IPS-18c (cell line): ENCODE data around the gene SMARCC2.

Experiments used
- H3K4me3 ChIP-seq: 2 replicates; pipeline ENCODE4 v1.7.0; 2013; ENCODE audit warnings: low read depth, mild to moderate bottlenecking, low read length, moderate library complexity; ENCODE audit not compliant: insufficient read depth
- H3K9me3 ChIP-seq: one replicate; pipeline ENCODE4 v1.6.1; 2013; ENCODE audit warnings: mild to moderate bottlenecking, low read length, moderate library complexity; ENCODE audit not compliant: control insufficient read depth, insufficient read depth

SMARCC2 gene

GRCh38 chr12:56143870-56144269, 45.4 kb downstream of the SMARCC2 start:
- H3K4me3 ChIP-seq = no peak overlapping the region

GRCh38 chr12:56143217-56143616, 46.1 kb downstream of the SMARCC2 start:
- no peak overlapping the region for H3K4me3 ChIP-seq
- no peaks in the 10 kb centered on the region for H3K9me3 ChIP-seq

More at GRCh38 chr12:56143870-56144269, 45.4 kb downstream of the SMARCC2 start:
- no peaks in the 10 kb centered on the region for H3K9me3 ChIP-seq

GRCh38 chr12:56141946-56142784, 47.1 kb downstream of the SMARCC2 start:
- Histone ChIP-seq H3K4me3 (no peak overlapping the region), H3K9me3 (peaks cover 2% of the 10 kb centered on the region)

GRCh38 chr12:56137853-56138571, 51.3 kb downstream of the SMARCC2 start:
- Histone ChIP-seq H3K9me3 (peaks cover 2% of the 10 kb centered on the region), H3K4me3 (no peak overlapping the region)

- Histone ChIP-seq H3K9me3 (peaks cover 2% of the 10 kb centered on the region), H3K4me3 (no peak overlapping the region)
Observed at GRCh38 chr12:56134897-56135296, 54.4 kb downstream of the SMARCC2 start.

- Histone ChIP-seq H3K9me3 (no peaks in the 10 kb centered on the region), H3K4me3 (no peak overlapping the region)
Observed at GRCh38 chr12:56130876-56131275, 58.4 kb downstream of the SMARCC2 start.

GRCh38 chr12:56129942-56130495, 59.3 kb downstream of the SMARCC2 start:
- no peaks in the 10 kb centered on the region for H3K9me3 ChIP-seq
- peak overlapping the region; percentile 83; the same call in 1 of the 2 replicates for H3K4me3 ChIP-seq

- Histone ChIP-seq H3K9me3 (no peaks in the 10 kb centered on the region), H3K4me3 (peak overlapping the region; percentile 83)
Observed at GRCh38 chr12:56129206-56129941, 59.9 kb downstream of the SMARCC2 start.

GRCh38 chr12:56128670-56129205, 60.5 kb downstream of the SMARCC2 start:
- H3K4me3 ChIP-seq = peak overlapping the region; percentile 83
- no peaks in the 10 kb centered on the region for H3K9me3 ChIP-seq

GRCh38 chr12:56127888-56128669, 61.2 kb downstream of the SMARCC2 start, which contains the start of gene ESYT1:
TSS of gene ESYT1 (plus strand) at chr12:56128267. CDS start at chr12:56128320, 53 bp downstream.
- peak within 1 kb of the TSS; percentile 83 for H3K4me3 ChIP-seq

GRCh38 chr12:56127485-56127887, 61.8 kb downstream of the SMARCC2 start:
- Histone ChIP-seq H3K9me3 (no peaks in the 10 kb centered on the region), H3K4me3 (no peak overlapping the region; the same call in 1 of the 2 replicates)

More at GRCh38 chr12:56127888-56128669, 61.2 kb downstream of the SMARCC2 start, which contains the start of gene ESYT1:
- H3K9me3 ChIP-seq = no peaks in the 10 kb centered on the region

- Histone ChIP-seq H3K9me3 (no peaks in the 10 kb centered on the region), H3K4me3 (no peak overlapping the region)
Observed at GRCh38 chr12:56126732-56127239, 62.5 kb downstream of the SMARCC2 start.

- Histone ChIP-seq H3K9me3 (no peaks in the 10 kb centered on the region), H3K4me3 (no peak overlapping the region)
Observed at GRCh38 chr12:56124133-56124532, 65.2 kb downstream of the SMARCC2 start.

GRCh38 chr12:56122637-56123036, 66.6 kb downstream of the SMARCC2 start:
- H3K4me3 ChIP-seq = no peak overlapping the region

GRCh38 chr12:56121204-56121870, 67.9 kb downstream of the SMARCC2 start:
- Histone ChIP-seq H3K4me3 (no peak overlapping the region), H3K9me3 (no peaks in the 10 kb centered on the region)

More at GRCh38 chr12:56122637-56123036, 66.6 kb downstream of the SMARCC2 start:
- H3K9me3 ChIP-seq = no peaks in the 10 kb centered on the region
